AG04450 (cell line): ENCODE data around the gene C14orf119. TPM values are rescaled to one million over a fixed set of nuclear protein-coding genes. Genes with fewer than 3 reads are reported as not detected.

Experiments
- CTCF ChIA-PET: fragments of 300-600, 350-600 bp; formaldehyde crosslinking; extraction: SDS; loops from one replicate; lab custom pipeline; 2022; ENCODE audit warnings: antibody characterized with exemption, inconsistent platforms; lab: Charles Lee
- POLR2A ChIA-PET: fragments of 350-600 bp; formaldehyde crosslinking; extraction: SDS; loops from one replicate; lab custom pipeline; 2021; ENCODE audit warnings: antibody characterized with exemption, inconsistent platforms; lab: Yijun Ruan, JAX
- DNase-seq: peaks from one replicate; pipeline ENCODE4 v3.0.0-alpha.2; 2011; ENCODE audit warnings: low read depth, low spot score
- H3K27ac ChIP-seq: one replicate; pipeline ENCODE4 v1.5.1; 2012; ENCODE audit warnings: low read depth, low read length, control low read depth
- H3K27me3 ChIP-seq: one replicate; pipeline ENCODE4 v1.6.0; 2012; ENCODE audit warnings: low read length; ENCODE audit not compliant: control insufficient read depth, insufficient read depth
- H3K4me3 ChIP-seq: 2 replicates; pipeline ENCODE4 v1.5.1; 2011; ENCODE audit warnings: mild to moderate bottlenecking, low read depth, low read length, control low read depth
- H3K9me3 ChIP-seq: 2 replicates; pipeline ENCODE4 v1.5.1; 2012; ENCODE audit warnings: low read length; ENCODE audit not compliant: control insufficient read depth, insufficient read depth
- CTCF ChIP-seq: IDR thresholded peaks from 2 replicates; pipeline ENCODE4 v1.5.1; 2011; ENCODE audit warnings: low read depth, low read length, control low read depth, inconsistent platforms
- polyA plus RNA-seq: library from polyadenylated mRNA; depleted of rRNA; stranded (reverse); fragments of >200 nt; gene quantifications from 2 replicates; pipeline ENCODE4 v1.2.3, GENCODE V29; 2011

C14orf119 gene
- polyA plus RNA-seq, 1 experiment = 128 TPM

GRCh38 chr14:23118506-23119362 is 23.4 kb downstream of the C14orf119 start, which contains the start of gene CEBPE:
CEBPE (minus strand) TSS chr14:23119255; CDS start chr14:23119091, 164 bp downstream.
- no peak within 1 kb of the TSS for H3K4me3 ChIP-seq
- peaks cover 3% of the 10 kb centered on the region for H3K27me3 ChIP-seq
- H3K9me3 ChIP-seq = peaks cover 3% of the 10 kb centered on the region; the same call in 1 of the 2 replicates
- CTCF ChIA-PET = interaction anchor here (0.6 to 13.3 kb wide), 4 partner anchors 50 to 167 kb away, joined by 3 to 818 read pairs (median 4); partner anchors contain the start of gene SLC7A8
- POLR2A ChIA-PET = no interaction called here
- no peak for TF ChIP-seq CTCF
- DNase-seq = no peak
- no peak within 1 kb of the TSS for H3K27ac ChIP-seq

- Histone ChIP-seq H3K27ac (no peak overlapping the region), H3K9me3 (peaks cover 3% of the 10 kb centered on the region; the same call in 1 of the 2 replicates), H3K4me3 (no peak overlapping the region), H3K27me3 (peaks cover 3% of the 10 kb centered on the region)
- no peak for DNase-seq
- ChIA-PET POLR2A (interaction anchor here (1.7 kb wide), 1 partner anchor 25 kb away, joined by 6 read pairs; the partner anchor contains the start of genes ACIN1 and C14orf119), CTCF (interaction anchor here (0.6 to 13.3 kb wide), 10 partner anchors 9 to 202 kb away, joined by 3 to 818 read pairs (median 8); partner anchors contain the start of genes PABPN1 and SLC7A8)
- no peak for TF ChIP-seq CTCF
Measured at GRCh38 chr14:23119363-23120327, 24.3 kb downstream of the C14orf119 start.

- peaks cover 3% of the 10 kb centered on the region; the same call in 1 of the 2 replicates for H3K9me3 ChIP-seq
- H3K27me3 ChIP-seq = peaks cover 3% of the 10 kb centered on the region
- POLR2A ChIA-PET = interaction anchor here (0.6 to 1.7 kb wide), 4 partner anchors 26 to 355 kb away, joined by 3 to 7 read pairs (median 5); partner anchors contain the start of genes ACIN1, BCL2L2 and C14orf119
- TF ChIP-seq CTCF = peak; percentile 100
- no peak overlapping the region for H3K4me3 ChIP-seq
- CTCF ChIA-PET = interaction anchor here (0.6 to 13.3 kb wide), 57 partner anchors 10 to 201 kb away, joined by 3 to 818 read pairs (median 6); partner anchors contain the start of genes ACIN1, C14orf119, HOMEZ and PABPN1
- no peak overlapping the region for H3K27ac ChIP-seq
- peak; percentile 65 for DNase-seq
Measured at GRCh38 chr14:23120541-23121251, 25.4 kb downstream of the C14orf119 start.

GRCh38 chr14:23121361-23121771 is 26.1 kb downstream of the C14orf119 start:
- Histone ChIP-seq H3K27ac (no peak overlapping the region), H3K27me3 (peaks cover 6% of the 10 kb centered on the region), H3K9me3 (peaks cover 3% of the 10 kb centered on the region; the same call in 1 of the 2 replicates), H3K4me3 (no peak overlapping the region)
- DNase-seq = no peak
- no peak for TF ChIP-seq CTCF
- ChIA-PET POLR2A (interaction anchor here (1.7 kb wide), 1 partner anchor 26 kb away, joined by 6 read pairs; the partner anchor contains the start of genes ACIN1 and C14orf119), CTCF (interaction anchor here (0.6 to 13.3 kb wide), 36 partner anchors 9 to 248 kb away, joined by 3 to 818 read pairs (median 6); partner anchors contain the start of genes ACIN1, C14orf119, PPP1R3E and SLC7A8)
